PC-3 (cell line): ENCODE data around the gene RIPPLY2.

ENCODE experiments used
- EZH2 ChIP-seq: fragments of 300-600 bp; sonication (generic); IDR thresholded peaks from one replicate; pipeline ENCODE4 v1.6.1; 2017; ENCODE audit warnings: antibody characterized with exemption, mild to moderate bottlenecking, low read length; ENCODE audit not compliant: unreplicated experiment
- EZH2phosphoT487 ChIP-seq: fragments of 300-600 bp; sonication (generic); IDR thresholded peaks from 2 replicates; pipeline ENCODE4 v1.6.1; 2018; ENCODE audit warnings: mild to moderate bottlenecking, antibody characterized with exemption, low read length, borderline replicate concordance
- TF ChIP-seq, protein P1 (sequence below): fragments of 300-600 bp; sonication (generic); conservative IDR thresholded peaks from 2 replicates; pipeline ENCODE4 v1.5.1; 2017; ENCODE audit warnings: antibody characterized with exemption, low read depth, mild to moderate bottlenecking, low read length

DNA sequence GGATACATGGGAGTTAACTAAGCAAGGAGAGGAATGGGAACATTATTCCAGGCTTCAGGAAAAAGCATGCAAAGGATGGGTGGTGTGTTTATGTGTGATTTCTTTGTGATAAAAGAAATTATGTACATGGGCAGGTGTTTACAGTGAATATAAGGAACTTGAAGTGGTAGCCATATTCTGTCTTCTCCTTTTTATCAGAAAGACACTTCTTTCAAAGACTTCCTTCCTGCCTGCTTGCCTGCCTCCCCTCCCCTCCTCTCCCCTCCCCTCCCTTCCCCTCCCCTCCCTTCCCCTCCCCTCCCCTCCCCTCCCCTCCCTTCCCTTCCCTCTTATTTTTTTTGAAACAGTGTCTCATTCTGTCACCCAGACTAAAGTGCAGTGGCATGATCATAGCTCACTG, 20.7 kb downstream of the RIPPLY2 start:
- TF ChIP-seq, protein P1, sequence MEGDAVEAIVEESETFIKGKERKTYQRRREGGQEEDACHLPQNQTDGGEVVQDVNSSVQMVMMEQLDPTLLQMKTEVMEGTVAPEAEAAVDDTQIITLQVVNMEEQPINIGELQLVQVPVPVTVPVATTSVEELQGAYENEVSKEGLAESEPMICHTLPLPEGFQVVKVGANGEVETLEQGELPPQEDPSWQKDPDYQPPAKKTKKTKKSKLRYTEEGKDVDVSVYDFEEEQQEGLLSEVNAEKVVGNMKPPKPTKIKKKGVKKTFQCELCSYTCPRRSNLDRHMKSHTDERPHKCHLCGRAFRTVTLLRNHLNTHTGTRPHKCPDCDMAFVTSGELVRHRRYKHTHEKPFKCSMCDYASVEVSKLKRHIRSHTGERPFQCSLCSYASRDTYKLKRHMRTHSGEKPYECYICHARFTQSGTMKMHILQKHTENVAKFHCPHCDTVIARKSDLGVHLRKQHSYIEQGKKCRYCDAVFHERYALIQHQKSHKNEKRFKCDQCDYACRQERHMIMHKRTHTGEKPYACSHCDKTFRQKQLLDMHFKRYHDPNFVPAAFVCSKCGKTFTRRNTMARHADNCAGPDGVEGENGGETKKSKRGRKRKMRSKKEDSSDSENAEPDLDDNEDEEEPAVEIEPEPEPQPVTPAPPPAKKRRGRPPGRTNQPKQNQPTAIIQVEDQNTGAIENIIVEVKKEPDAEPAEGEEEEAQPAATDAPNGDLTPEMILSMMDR: no peak
- no peak for TF ChIP-seq EZH2phosphoT487
- no peak for TF ChIP-seq EZH2
